Left lung (tissue), 10 donors: ENCODE measurements around the gene MAGI1. TPM values are rescaled to one million over a fixed set of nuclear protein-coding genes. Genes with fewer than 3 reads are reported as not detected.

Experiments
- ATAC-seq: fragments of 200-7000 bp; cut with Tn5 transposase; one replicate; pipeline ENCODE4 v1.9.1; 2020; ENCODE audit warnings: moderate library complexity
- DNase-seq, 4 donors: peaks; one replicate each; pipeline ENCODE4 v3.0.0-alpha.2; 2013 to 2020
- H3K27ac ChIP-seq, 2 donors: fragments of 200-600 bp; sonication (generic) in 1 of 2; one replicate each; pipeline versions ENCODE4 v1.5.0 to v1.8.0; 2020 to 2021
- H3K27me3 ChIP-seq, 2 donors: fragments of 200-600 bp; sonication (generic) in 1 of 2; one replicate each; pipeline versions ENCODE4 v1.5.0 to v1.8.0; 2020 to 2021
- H3K36me3 ChIP-seq, 2 donors: fragments of 200-600 bp; sonication (generic) in 1 of 2; one replicate each; pipeline versions ENCODE4 v1.5.0 to v1.8.0; 2020 to 2021
- H3K4me1 ChIP-seq, 2 donors: fragments of 200-600 bp; one replicate each; pipeline ENCODE4 v1.8.0; 2021
- H3K4me3 ChIP-seq, 2 donors: fragments of 200-600 bp; sonication (generic) in 1 of 2; one replicate each; pipeline versions ENCODE4 v1.5.0 to v1.8.0; 2020 to 2021; ENCODE audit warnings: mild to moderate bottlenecking in 1 of 2
- H3K9me3 ChIP-seq, 2 donors: fragments of 200-600 bp; sonication (generic) in 1 of 2; one replicate each; pipeline versions ENCODE4 v1.5.0 to v1.8.0; 2020 to 2021
- intact Hi-C, 2 donors: fragments of 100-400 bp; cut with DNase I; formaldehyde crosslinking; loops; one replicate each; pipeline versions ENCODE4 v1.11.2 to v1.14.2; 2022
- polyA plus RNA-seq, 6 donors: library from polyadenylated mRNA; unstranded; fragments of 120-200 nt; gene quantifications; one replicate each; pipeline ENCODE4 v1.2.1, GENCODE V29; 2013; ENCODE audit not compliant: insufficient read length in 6 of 6
- total RNA-seq, 2 donors: library from RNA; stranded (reverse); fragmentation: NEBNext Ultra II Directional; extraction: Animal tissue kit (Norgen Biotek cat#: 25700); gene quantifications; one replicate each; pipeline ENCODE4 v1.2.1, GENCODE V29; 2021
- TF ChIP-seq, protein P1 (sequence below), 2 donors: fragments of 200-600 bp; sonication (generic) in 1 of 2; IDR thresholded peaks; one replicate each; pipeline versions ENCODE4 v1.5.0 to v1.8.0; 2021; ENCODE audit warnings: antibody characterized with exemption in 2 of 2
- donor health status: DM: no; HTN: yes; CAD: no.
- donor health status: DM: no; HTN: no; CAD: no.

MAGI1 gene
- total and polyA plus RNA-seq, 8 donors = 25.4 to 32.0 (median 28.7) TPM

- Histone ChIP-seq H3K27me3 (peaks cover 0 to 50% of the 10 kb centered on the region in 2 donors), H3K4me3 (peak overlapping the region; percentile 61 to 78), H3K4me1 (peaks cover 0 to 6% of the 10 kb centered on the region in 2 donors), H3K27ac (peak overlapping the region; percentile 88 to 95), H3K9me3 (no peaks in the 10 kb centered on the region), H3K36me3 (no peaks in the 10 kb centered on the region)
- DNase-seq (peak in 2 of 4 donors; percentile 36 to 79), ATAC-seq (peak; percentile 6)
- TF ChIP-seq, protein P1, sequence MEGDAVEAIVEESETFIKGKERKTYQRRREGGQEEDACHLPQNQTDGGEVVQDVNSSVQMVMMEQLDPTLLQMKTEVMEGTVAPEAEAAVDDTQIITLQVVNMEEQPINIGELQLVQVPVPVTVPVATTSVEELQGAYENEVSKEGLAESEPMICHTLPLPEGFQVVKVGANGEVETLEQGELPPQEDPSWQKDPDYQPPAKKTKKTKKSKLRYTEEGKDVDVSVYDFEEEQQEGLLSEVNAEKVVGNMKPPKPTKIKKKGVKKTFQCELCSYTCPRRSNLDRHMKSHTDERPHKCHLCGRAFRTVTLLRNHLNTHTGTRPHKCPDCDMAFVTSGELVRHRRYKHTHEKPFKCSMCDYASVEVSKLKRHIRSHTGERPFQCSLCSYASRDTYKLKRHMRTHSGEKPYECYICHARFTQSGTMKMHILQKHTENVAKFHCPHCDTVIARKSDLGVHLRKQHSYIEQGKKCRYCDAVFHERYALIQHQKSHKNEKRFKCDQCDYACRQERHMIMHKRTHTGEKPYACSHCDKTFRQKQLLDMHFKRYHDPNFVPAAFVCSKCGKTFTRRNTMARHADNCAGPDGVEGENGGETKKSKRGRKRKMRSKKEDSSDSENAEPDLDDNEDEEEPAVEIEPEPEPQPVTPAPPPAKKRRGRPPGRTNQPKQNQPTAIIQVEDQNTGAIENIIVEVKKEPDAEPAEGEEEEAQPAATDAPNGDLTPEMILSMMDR (IDR thresholded peaks at IDR 0.05) = no peak
- intact Hi-C loops = no loop called here
Observed at GRCh38 chr3:66039590-66039887, 821 bp upstream of the MAGI1 start.

DNA sequence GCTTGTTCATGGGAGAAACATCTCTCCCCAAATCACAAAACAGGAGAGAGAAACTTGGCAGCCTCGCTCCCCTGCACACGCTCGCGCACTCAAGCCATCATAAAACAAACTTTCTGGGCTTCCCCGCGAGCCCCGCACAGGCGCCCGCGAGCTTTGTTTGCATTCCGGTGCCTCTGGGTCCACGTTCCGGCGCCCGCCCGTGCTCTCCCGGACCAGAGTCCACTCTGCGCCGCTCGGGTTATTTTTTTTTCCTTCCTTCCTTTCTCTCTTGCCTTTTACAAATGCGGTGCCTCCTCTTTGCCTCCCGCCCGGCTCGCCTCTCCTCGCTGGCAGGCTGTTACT lies 363 bp downstream of the MAGI1 start:
- no peaks in the 10 kb centered on the region for H3K9me3 ChIP-seq
- ATAC-seq (peak; percentile 31), DNase-seq (peak in 1 of 4 donors; percentile 79)
- H3K36me3 ChIP-seq = no peaks in the 10 kb centered on the region
- peak overlapping the region; percentile 88 to 95 for H3K27ac ChIP-seq
- peaks cover 0 to 50% of the 10 kb centered on the region in 2 donors for H3K27me3 ChIP-seq
- H3K4me3 ChIP-seq = peak overlapping the region; percentile 61 to 78
- H3K4me1 ChIP-seq = peaks cover 0 to 6% of the 10 kb centered on the region in 2 donors
- intact Hi-C loops = no loop called here
- TF ChIP-seq, protein P1 (IDR thresholded peaks at IDR 0.05) = no peak

GRCh38 chr3:66037986-66038369 lies 740 bp downstream of the MAGI1 start:
- Histone ChIP-seq H3K27me3 (peaks cover 0 to 50% of the 10 kb centered on the region in 2 donors), H3K4me3 (peak overlapping the region; percentile 61 to 78), H3K4me1 (peaks cover 0 to 6% of the 10 kb centered on the region in 2 donors), H3K36me3 (no peaks in the 10 kb centered on the region), H3K9me3 (no peaks in the 10 kb centered on the region), H3K27ac (peak overlapping the region; percentile 88 to 95)
- TF ChIP-seq, protein P1 (IDR thresholded peaks at IDR 0.05) = no peak
- peak in 1 of 4 donors; percentile 80 for DNase-seq
- ATAC-seq = peak; percentile 5
- intact Hi-C loops = no loop called here

- ATAC-seq (peak; percentile 58), DNase-seq (peak in 3 of 4 donors; percentile 50 to 76 (median 68))
- H3K4me1 ChIP-seq = peaks cover 0 to 6% of the 10 kb centered on the region in 2 donors
- H3K9me3 ChIP-seq = no peaks in the 10 kb centered on the region
- peak overlapping the region; percentile 61 to 78 for H3K4me3 ChIP-seq
- H3K27ac ChIP-seq = peak overlapping the region; percentile 88 to 95
- intact Hi-C loops = no loop called here
- no peaks in the 10 kb centered on the region for H3K36me3 ChIP-seq
- H3K27me3 ChIP-seq = peaks cover 0 to 50% of the 10 kb centered on the region in 2 donors
- TF ChIP-seq, protein P1 (IDR thresholded peaks at IDR 0.05) = no peak
Observed at GRCh38 chr3:66037330-66037985, 1.3 kb downstream of the MAGI1 start.

DNA sequence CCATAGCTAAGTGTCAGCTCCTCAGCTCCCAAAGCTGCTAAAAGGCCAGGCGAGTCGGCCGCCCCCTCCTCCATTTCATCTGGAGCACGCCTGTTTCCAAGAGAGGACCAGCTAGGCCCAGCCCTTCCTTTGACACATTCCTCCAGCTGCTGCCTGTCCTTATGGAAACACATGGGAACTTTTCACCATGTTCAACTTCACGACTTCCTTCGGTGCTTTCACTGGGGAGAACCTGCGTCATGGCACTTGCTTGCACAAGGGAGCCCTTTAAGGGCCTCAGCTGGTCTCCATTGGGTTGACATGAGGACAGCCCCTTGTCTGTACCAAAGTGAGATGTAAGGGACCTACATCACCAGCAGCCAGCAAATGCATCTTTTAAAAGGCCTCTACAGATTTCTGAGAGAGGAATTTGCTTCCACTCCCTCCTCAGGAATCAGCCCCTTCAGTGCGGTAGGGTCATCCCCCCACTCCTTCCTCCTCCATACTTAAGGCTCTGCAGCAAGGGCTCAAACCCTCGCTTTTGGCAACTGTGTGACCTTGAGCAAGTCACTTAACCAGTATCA lies 2.1 kb downstream of the MAGI1 start:
- ATAC-seq = peak; percentile 5
- Histone ChIP-seq H3K36me3 (no peaks in the 10 kb centered on the region), H3K27ac (peak overlapping the region; percentile 88 to 95), H3K9me3 (no peaks in the 10 kb centered on the region), H3K27me3 (peaks cover 0 to 50% of the 10 kb centered on the region in 2 donors), H3K4me3 (peak overlapping the region; percentile 61 to 78), H3K4me1 (peaks cover 0 to 6% of the 10 kb centered on the region in 2 donors)
- intact Hi-C loops = no loop called here
- TF ChIP-seq, protein P1 (IDR thresholded peaks at IDR 0.05) = no peak
- DNase-seq = peak in 1 of 4 donors; percentile 32
